HG03432 (cell line): ENCODE measurements around the gene MAMLD1.

Experiments used
- ATAC-seq: cut with Tn5 transposase; IDR thresholded peaks from one replicate; pipeline ENCODE4 v1.9.1; 2021; ENCODE audit warnings: mild to moderate bottlenecking, moderate library complexity; ENCODE audit not compliant: unreplicated experiment

Gene MAMLD1

GRCh38 chrX:150352581-150352980 is 10.5 kb upstream of the MAMLD1 start:
- ATAC-seq: no peak

- no peak for ATAC-seq
Observed at GRCh38 chrX:150355913-150356312, 7.2 kb upstream of the MAMLD1 start.

DNA sequence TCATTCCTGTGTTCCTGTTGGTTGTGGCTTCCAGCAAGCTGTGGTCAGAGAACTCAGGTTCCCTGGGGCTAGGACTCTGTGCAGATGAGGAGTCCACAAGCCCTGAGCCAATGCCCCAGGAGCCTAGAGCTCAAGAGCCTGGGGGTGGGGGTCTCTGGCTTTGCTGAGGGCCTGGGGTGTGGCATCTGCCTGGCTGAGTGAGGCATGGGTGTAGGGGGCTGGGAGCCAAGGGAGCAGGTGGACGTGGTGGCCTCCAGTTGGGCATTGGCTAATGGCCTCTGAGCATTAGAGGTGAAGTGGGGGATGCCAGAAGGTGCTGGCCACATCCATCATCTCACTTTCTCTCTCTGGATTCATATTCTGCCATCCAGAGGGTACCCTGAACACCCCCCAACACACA is 5.3 kb upstream of the MAMLD1 start:
- no peak for ATAC-seq

DNA sequence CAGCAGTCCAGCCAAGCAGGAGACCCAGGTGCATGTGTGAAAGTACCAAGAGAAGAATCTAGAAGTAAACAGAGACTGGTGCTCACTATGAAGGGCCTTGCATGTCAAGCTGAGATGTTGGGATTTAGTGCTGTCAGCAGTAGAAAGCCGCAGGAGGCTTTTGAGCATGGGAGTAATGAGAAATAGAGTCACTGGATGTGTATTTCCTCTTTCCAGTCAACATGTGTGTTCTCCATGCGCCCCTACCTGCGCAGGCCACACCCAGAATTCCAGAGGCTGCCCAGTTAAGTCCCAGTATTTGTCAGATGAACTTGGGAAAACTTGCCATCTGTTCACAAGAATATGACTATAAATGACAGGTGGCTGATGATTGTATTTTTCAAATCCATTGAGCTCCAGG is 4.5 kb upstream of the MAMLD1 start:
- ATAC-seq: no peak

DNA sequence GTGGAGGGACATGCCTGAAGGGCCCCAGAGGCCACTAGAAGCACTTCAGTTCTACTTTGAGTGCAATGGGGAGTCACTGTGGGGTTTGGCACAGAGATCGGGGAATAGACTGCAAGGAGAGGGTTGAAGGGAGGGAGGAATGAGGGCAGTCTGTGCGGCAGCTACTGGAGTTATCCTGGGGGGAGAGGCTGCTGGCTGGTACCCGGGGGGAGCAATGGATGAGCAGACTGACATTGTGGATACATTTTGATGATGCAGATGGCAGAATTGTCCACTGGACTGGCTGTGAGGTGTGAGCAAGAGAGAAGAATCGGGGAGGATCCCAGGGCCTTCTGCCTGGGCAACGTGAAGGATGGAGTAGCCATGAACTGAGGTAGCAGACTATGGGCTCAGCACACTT is 2.8 kb upstream of the MAMLD1 start:
- no peak for ATAC-seq

DNA sequence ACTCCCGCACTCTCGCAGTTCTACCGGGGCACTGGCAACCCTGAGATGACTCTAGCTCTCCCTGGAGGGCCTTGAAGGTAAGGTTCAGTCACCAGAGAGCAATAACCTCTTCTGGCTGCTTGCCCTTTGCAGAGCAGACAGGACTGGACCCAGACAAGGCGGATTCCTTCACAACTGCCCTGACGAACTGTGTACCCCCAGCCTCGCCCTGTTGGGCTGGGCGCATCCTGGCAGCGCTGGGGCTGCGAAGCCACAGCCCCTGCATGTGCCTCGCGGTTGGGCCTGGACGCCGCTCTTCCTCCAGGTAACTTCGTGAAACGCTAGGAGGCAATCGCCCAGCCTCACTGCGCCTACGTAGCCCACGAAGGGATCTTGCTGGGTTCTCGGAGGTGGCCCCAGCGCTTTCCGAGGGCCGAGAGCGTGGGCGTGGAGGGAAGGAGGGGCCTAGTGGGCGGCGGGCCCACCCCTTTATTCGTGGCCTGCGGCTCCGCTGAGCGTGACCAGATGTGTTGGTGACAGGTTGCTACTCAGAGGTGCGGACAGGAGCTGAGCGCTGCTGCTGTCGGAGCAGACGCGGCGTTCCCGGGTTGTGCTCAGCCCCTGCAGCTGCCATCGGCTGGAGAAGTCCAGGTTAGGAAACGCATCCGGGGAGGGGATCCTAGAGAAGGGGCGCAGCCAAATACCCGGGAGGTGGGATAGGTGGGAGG is 1.9 kb upstream of the MAMLD1 start:
- no peak for ATAC-seq

GRCh38 chrX:150361777-150362351 is 1.3 kb upstream of the MAMLD1 start:
- no peak for ATAC-seq

DNA sequence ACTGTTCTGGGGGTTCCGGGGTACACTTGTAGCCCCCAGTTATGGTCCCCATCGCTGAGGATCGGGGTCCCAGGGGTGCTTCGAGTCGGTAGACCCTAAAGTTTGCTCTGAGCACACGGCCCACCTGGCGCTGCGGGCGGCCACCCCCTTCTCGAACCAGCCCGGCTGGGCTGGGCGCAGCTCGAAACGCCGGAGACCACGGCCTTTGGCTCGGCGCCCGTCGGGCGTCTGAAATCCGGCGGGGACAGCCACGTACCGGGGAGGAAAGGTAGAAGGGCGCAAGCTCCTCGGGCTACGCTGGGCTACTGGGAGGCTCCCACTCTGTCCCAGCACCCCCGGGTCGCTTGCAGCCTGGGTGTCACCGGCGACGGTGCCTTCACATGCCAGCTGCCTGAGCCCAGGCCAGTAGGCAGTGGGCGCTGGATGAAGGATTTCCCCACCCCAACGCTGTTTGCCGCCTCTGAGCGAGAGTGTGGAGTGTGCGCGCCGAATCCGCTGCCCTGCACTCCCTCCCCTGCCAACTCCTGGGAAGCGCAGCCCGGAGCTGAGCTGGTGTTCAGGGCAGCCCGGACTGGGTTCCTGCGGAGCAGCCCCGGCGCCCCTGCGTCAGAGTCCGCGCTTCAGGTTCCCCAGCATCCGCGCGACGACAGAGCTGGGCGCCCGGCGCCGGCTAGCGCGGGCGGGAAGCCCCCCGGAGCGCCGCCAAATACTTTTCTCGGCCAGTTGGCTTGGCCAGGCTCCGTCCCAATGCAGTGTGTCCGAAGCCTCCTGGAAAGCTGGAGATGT is 637 bp downstream of the MAMLD1 start:
- ATAC-seq: no peak

- ATAC-seq: no peak
Observed at GRCh38 chrX:150364347-150365050, 1.4 kb downstream of the MAMLD1 start.

GRCh38 chrX:150365051-150365989 is 2.2 kb downstream of the MAMLD1 start:
- no peak for ATAC-seq

DNA sequence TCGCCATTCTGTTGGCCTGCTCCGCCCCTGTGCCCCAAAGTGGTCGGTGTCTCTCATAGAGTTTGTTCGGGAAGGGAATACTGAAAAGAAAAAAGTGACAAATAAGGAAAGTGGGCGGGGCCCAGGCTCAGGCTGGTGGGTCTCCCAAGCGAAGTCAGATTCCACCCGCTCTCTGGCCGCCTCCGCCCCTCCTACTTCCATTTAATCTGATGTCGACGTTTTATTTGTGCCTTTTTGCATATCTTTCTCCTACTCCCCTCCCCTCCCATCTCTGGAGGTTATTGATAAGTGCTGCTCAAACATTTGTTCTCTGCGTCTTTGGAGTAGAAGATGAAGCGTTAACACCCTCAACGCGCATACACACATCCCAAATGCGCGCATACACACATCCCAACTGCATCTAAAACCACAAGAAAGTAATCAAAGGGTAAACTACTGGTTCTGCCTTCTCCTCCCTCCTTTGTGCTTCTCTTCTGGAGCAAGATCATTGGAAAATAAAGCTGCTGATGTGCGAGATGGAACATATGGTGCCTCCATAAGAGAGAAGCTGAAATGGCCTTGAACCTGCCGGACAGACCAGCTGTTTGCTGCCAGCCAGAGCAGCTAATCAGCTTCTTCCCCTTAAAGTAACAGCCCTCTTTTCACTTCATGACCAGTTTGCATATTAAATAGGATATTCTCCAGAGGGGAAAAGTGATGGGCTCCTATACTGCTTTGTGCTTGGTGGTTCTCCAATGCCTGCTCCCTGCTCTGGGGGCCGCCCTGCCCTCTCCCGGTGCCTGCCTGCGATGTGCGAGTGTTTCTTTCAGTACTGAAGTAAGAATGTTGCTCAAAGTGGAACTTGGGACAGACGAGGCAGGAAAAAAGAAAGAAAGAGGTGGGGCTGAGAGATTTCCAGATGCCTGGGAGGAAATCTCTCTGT is 3.1 kb downstream of the MAMLD1 start:
- no peak for ATAC-seq

DNA sequence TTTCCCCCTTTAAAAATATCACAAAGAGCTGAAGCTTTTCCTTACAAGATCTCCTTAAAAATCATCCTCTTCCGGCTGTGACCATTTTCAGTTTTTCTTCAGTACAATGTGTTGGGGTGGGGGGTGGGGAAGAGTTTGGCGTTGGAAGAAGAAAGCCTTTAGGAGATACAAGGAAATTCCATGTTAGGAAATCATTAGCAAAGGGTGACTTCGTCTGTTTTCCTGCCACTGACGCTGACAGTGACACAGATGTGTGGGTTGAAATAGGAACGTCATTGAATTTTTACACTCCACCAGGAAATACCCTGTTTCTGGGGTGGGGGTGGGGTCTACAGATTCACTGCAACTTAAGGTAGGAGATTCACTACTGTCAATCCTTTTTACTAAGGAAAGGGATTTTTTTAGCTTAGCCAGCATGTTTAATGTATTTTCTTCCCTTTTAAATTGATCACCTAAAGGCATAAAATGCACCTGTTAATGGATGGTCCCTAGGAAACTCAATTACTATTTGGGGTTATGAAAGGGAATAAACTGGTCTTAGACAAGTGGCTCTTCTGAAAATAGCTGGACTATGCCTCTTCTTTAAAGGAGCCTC is 3.9 kb downstream of the MAMLD1 start:
- ATAC-seq: no peak

GRCh38 chrX:150370589-150371312 is 7.6 kb downstream of the MAMLD1 start:
- ATAC-seq: no peak

GRCh38 chrX:150371877-150372276 is 8.8 kb downstream of the MAMLD1 start:
- ATAC-seq: no peak

GRCh38 chrX:150372280-150372679 is 9.2 kb downstream of the MAMLD1 start:
- no peak for ATAC-seq

DNA sequence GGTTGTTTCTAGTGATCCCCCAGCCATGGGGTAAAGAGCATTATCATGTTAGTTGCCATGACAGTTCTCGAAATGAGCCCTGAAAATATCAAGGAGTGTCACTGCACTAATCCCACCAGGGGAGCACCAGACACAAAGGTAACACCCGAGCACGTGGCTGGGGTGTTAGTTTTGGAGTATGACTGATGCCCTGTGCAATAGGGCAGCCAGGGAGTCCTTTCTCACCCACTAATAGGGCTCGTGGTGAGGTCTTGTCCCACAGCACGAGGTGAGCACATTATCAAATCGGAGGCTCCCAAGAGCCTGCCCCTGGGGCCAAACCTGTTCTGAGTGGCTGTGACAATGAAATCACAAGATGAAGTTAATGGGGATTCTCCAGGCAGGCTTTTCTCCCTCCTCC is 9.6 kb downstream of the MAMLD1 start:
- ATAC-seq: no peak

DNA sequence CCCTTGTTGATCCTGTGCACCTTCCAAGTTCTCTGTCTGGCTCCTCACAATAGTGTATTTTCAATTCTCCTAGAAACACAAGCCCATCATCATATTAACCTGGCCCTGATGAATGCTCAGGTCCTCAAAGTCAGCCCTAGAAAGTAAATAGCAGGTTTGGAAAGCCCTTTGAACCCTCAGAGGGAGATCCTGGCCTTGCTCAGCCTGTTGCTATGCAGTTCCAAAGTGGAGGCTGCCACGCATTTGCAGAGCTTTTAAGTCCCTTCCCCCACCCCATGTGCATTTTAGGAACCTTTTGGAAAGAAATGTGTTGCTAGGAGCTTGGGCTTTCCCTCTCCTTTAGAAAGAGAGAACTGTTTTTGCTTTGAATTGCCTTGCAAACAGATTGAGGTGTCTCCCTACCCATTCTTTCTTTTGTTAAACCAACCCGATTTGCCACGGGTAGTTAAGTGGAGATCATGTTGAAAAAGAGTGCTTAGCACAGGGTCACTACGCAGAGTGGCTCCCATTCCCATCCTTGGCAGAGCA is 12.2 kb downstream of the MAMLD1 start:
- ATAC-seq: no peak

DNA sequence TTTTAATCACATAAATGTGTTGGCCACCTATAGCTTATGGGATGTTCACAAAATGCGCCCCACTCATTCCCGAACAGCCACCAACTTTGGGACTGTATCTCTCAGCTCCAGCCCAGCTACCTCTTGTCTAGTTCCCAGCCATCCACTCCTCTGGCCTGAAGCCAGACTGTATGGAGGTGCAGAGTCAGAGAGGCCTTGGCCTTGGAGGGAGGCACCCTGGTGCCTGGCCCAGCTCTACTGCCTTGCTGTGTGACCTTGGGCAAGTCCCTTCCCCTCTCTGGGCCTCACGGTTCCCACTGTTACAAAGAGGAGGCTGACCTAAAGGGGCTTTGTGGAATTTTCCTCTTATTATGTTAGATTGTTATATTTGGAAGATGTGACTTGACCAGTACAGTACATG is 13.9 kb downstream of the MAMLD1 start:
- ATAC-seq: no peak
